Activated CD8-positive, alpha-beta T cell treated with anti-CD3 and anti-CD28 coated beads for 36 hours (primary cell): Measurements from ENCODE around the gene WDR26. TPM values are rescaled to one million over a fixed set of nuclear protein-coding genes. Genes with fewer than 3 reads are reported as not detected.

Source experiments
- ATAC-seq: fragments of 200-7000 bp; cut with Tn5 transposase; one replicate; pipeline ENCODE4 v1.10.0; 2021; ENCODE audit warnings: mild to moderate bottlenecking, moderate library complexity
- CTCF ChIA-PET: fragments of 350-600 bp; sonication (Branson Sonifier 250); formaldehyde crosslinking; loops from one replicate; lab custom pipeline; 2021; ENCODE audit warnings: antibody characterized with exemption; lab: Charles Lee
- POLR2A ChIA-PET: fragments of 350-600 bp; sonication (Branson Sonifier 250); formaldehyde crosslinking; loops from one replicate; lab custom pipeline; 2021; ENCODE audit warnings: antibody characterized with exemption; lab: Charles Lee
- DNase-seq: peaks from one replicate; pipeline ENCODE4 v3.0.0-alpha.2; 2020
- H3K27ac Mint-ChIP-seq: one replicate; pipeline ENCODE4 v1.8.0; 2021; ENCODE audit warnings: mild to moderate bottlenecking, mixed read lengths
- H3K27me3 Mint-ChIP-seq: one replicate; pipeline ENCODE4 v1.8.0; 2021; ENCODE audit warnings: mixed read lengths
- H3K36me3 Mint-ChIP-seq: one replicate; pipeline ENCODE4 v1.8.0; 2021; ENCODE audit warnings: low read depth, mixed read lengths
- H3K4me1 Mint-ChIP-seq: one replicate; pipeline ENCODE4 v1.8.0; 2021; ENCODE audit warnings: low read depth, mixed read lengths
- H3K4me3 Mint-ChIP-seq: one replicate; pipeline ENCODE4 v1.8.0; 2021; ENCODE audit warnings: mild to moderate bottlenecking, moderate library complexity, mixed read lengths
- H3K9me3 Mint-ChIP-seq: one replicate; pipeline ENCODE4 v1.8.0; 2021; ENCODE audit warnings: mixed read lengths
- intact Hi-C: fragments of 100-400 bp; cut with micrococcal nuclease; formaldehyde crosslinking; loops from one replicate; pipeline ENCODE4 v1.10.0; 2022
- total RNA-seq, 2 experiments: library from RNA; stranded (reverse); gene quantifications; one replicate each; pipeline ENCODE4 v1.2.3, GENCODE V29; 2021
- TF ChIP-seq, protein P1 (sequence below): fragments of 200-600 bp; IDR thresholded peaks from one replicate; pipeline ENCODE4 v1.8.0; 2022; ENCODE audit warnings: antibody characterized with exemption, mild to moderate bottlenecking

Gene WDR26
- total RNA-seq, 2 experiments from 2014 or later: 75.2 to 75.8 TPM

DNA sequence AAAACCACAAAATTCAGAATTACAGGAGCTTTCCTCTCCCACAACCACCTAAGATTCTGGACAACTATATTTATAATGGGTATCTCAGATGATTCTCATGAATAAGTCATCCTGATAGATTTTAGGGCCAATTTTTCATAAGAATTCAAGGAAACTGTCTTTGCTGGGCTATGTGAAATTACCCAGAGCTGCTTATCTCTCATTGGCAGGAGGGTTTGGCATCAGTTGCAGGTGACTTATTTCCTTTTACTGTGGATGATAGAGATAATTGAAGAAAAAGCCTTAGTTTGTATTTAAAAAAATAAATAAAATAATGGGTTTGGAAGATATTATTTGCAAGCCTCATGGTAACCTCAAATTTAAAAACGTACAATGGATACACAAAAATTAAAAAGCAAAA lies 38.2 kb upstream of the WDR26 start:
- Mint-ChIP-seq H3K36me3 (no peaks in the 10 kb centered on the region), H3K27me3 (no peaks in the 10 kb centered on the region), H3K27ac (no peak overlapping the region), H3K4me3 (no peak overlapping the region), H3K4me1 (no peaks in the 10 kb centered on the region), H3K9me3 (no peaks in the 10 kb centered on the region)
- CTCF ChIA-PET: interaction anchor here (0.6 to 1.3 kb wide), 3 partner anchors 16 to 224 kb away, joined by 3 to 4 read pairs (median 4); no protein-coding TSS in a partner anchor
- intact Hi-C loops: no loop called here
- TF ChIP-seq, protein P1, sequence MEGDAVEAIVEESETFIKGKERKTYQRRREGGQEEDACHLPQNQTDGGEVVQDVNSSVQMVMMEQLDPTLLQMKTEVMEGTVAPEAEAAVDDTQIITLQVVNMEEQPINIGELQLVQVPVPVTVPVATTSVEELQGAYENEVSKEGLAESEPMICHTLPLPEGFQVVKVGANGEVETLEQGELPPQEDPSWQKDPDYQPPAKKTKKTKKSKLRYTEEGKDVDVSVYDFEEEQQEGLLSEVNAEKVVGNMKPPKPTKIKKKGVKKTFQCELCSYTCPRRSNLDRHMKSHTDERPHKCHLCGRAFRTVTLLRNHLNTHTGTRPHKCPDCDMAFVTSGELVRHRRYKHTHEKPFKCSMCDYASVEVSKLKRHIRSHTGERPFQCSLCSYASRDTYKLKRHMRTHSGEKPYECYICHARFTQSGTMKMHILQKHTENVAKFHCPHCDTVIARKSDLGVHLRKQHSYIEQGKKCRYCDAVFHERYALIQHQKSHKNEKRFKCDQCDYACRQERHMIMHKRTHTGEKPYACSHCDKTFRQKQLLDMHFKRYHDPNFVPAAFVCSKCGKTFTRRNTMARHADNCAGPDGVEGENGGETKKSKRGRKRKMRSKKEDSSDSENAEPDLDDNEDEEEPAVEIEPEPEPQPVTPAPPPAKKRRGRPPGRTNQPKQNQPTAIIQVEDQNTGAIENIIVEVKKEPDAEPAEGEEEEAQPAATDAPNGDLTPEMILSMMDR: no peak
- POLR2A ChIA-PET: interaction anchor here (0.6 to 1.1 kb wide), 2 partner anchors 27 to 36 kb away, joined by 3 read pairs; no protein-coding TSS in a partner anchor
- DNase-seq (no peak), ATAC-seq (no peak)

DNA sequence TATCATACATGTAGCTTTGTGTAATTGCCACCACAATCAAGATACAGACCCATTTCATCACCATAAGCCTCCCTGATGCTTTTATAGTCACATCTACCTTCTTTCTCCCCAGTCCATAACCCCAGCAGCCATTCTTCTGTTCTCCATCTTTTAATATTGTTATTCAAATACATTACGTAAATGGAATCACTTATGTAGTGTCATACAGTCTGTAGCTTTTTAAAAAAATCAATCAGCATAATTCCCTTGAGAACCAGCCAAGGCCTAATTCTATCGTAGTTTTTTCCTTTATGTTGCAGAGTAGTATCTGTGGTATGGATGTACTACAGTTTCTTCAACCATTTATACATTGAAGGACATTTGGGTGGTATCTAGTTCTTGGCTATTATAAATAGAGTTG lies 31.6 kb upstream of the WDR26 start:
- Mint-ChIP-seq H3K27ac (no peak overlapping the region), H3K4me3 (no peak overlapping the region), H3K27me3 (no peaks in the 10 kb centered on the region), H3K36me3 (no peaks in the 10 kb centered on the region), H3K4me1 (peaks cover 10% of the 10 kb centered on the region), H3K9me3 (no peaks in the 10 kb centered on the region)
- TF ChIP-seq, protein P1: no peak
- POLR2A ChIA-PET: no interaction called here
- intact Hi-C loops: no loop called here
- CTCF ChIA-PET: interaction anchor here (2.4 kb wide), 1 partner anchor 9 kb away, joined by 16 read pairs; no protein-coding TSS in a partner anchor
- ATAC-seq (no peak), DNase-seq (no peak)

- Mint-ChIP-seq H3K9me3 (no peaks in the 10 kb centered on the region), H3K4me1 (peaks cover 10% of the 10 kb centered on the region), H3K36me3 (peaks cover 2% of the 10 kb centered on the region), H3K4me3 (no peak overlapping the region), H3K27me3 (no peaks in the 10 kb centered on the region), H3K27ac (no peak overlapping the region)
- ATAC-seq (no peak), DNase-seq (no peak)
- POLR2A ChIA-PET: no interaction called here
- CTCF ChIA-PET: interaction anchor here (1.1 to 4.8 kb wide), 4 partner anchors 22 to 35 kb away, joined by 3 to 33 read pairs (median 3); no protein-coding TSS in a partner anchor
- TF ChIP-seq, protein P1: no peak
- intact Hi-C loops: loop anchor here (5.0 kb wide), 1 partner anchor 343 kb away; no protein-coding TSS in a partner anchor
Observed at GRCh38 chr1:224459966-224460365, 25.4 kb upstream of the WDR26 start.

GRCh38 chr1:224458996-224459395 lies 24.4 kb upstream of the WDR26 start:
- DNase-seq (no peak), ATAC-seq (no peak)
- TF ChIP-seq, protein P1: no peak
- Mint-ChIP-seq H3K36me3 (peaks cover 2% of the 10 kb centered on the region), H3K4me1 (peaks cover 13% of the 10 kb centered on the region), H3K27me3 (no peaks in the 10 kb centered on the region), H3K4me3 (no peak overlapping the region), H3K27ac (peak overlapping the region; percentile 43), H3K9me3 (no peaks in the 10 kb centered on the region)
- intact Hi-C loops: loop anchor here (5.0 kb wide), 1 partner anchor 342 kb away; no protein-coding TSS in a partner anchor
- POLR2A ChIA-PET: no interaction called here
- CTCF ChIA-PET: interaction anchor here (1.1 to 4.8 kb wide), 5 partner anchors 12 to 34 kb away, joined by 3 to 33 read pairs (median 3); no protein-coding TSS in a partner anchor

- peaks cover 13% of the 10 kb centered on the region for H3K4me1 Mint-ChIP-seq
- no peak overlapping the region for H3K27ac Mint-ChIP-seq
- no peak overlapping the region for H3K4me3 Mint-ChIP-seq
- H3K9me3 Mint-ChIP-seq: no peaks in the 10 kb centered on the region
- peaks cover 2% of the 10 kb centered on the region for H3K36me3 Mint-ChIP-seq
- TF ChIP-seq, protein P1: no peak
- ChIA-PET POLR2A (interaction anchor here (0.6 kb wide), 2 partner anchors 36 to 162 kb away, joined by 3 read pairs; no protein-coding TSS in a partner anchor), CTCF (interaction anchor here (0.6 to 4.8 kb wide), 23 partner anchors 8 to 462 kb away, joined by 3 to 33 read pairs (median 6); partner anchors contain the start of gene NVL)
- intact Hi-C loops: loop anchor here (5.0 kb wide), 1 partner anchor 341 kb away; no protein-coding TSS in a partner anchor
- no peak for DNase-seq
- no peaks in the 10 kb centered on the region for H3K27me3 Mint-ChIP-seq
- no peak for ATAC-seq
Observed at GRCh38 chr1:224458296-224458695, 23.7 kb upstream of the WDR26 start.
